Thyroid gland (tissue), 4 donors: ENCODE data around the gene ZNF467. TPM values are rescaled to one million over a fixed set of nuclear protein-coding genes. Genes with fewer than 3 reads are reported as not detected.

Source experiments
- DNase-seq, 2 donors: peaks; one replicate each; pipeline ENCODE4 v3.0.0-alpha.2; 2019
- H3K27ac ChIP-seq, 3 donors: fragments of 200-600 bp; sonication (generic); 1 replicate in 2 of 3; 2 replicates in 1 of 3; pipeline ENCODE4 v1.5.1; 2016 to 2019; ENCODE audit warnings: mild to moderate bottlenecking in 1 of 3, moderate library complexity in 1 of 3
- H3K27me3 ChIP-seq: fragments of 200-600 bp; sonication (generic); one replicate; pipeline ENCODE4 v1.5.1; 2019
- H3K36me3 ChIP-seq, 2 donors: fragments of 200-600 bp; sonication (generic); one replicate each; pipeline ENCODE4 v1.5.1; 2016 to 2019
- H3K4me1 ChIP-seq, 2 donors: fragments of 200-600 bp; sonication (generic); one replicate each; pipeline ENCODE4 v1.5.1; 2017 to 2019
- H3K4me3 ChIP-seq, 3 donors: fragments of 200-600 bp; sonication (generic); replicated peaks in 1 of 3; 1 replicate in 2 of 3; 2 replicates in 1 of 3; pipeline ENCODE4 v1.5.1; 2016; ENCODE audit warnings: mild to moderate bottlenecking in 1 of 3
- H3K9me3 ChIP-seq: fragments of 200-600 bp; sonication (generic); one replicate; pipeline ENCODE4 v1.5.1; 2017
- POLR2A ChIP-seq, 2 donors: fragments of 450-650 bp; IDR thresholded peaks; one replicate each; pipeline ENCODE4 v1.6.1; 2017; ENCODE audit warnings: antibody characterized with exemption in 2 of 2, mild to moderate bottlenecking in 2 of 2, moderate library complexity in 1 of 2
- WGBS, 2 donors: methylation state at CpG; one replicate each; pipeline ENCODE4 v1.1.5; 2017; 5-methylcytosine and 5-hydroxymethylcytosine counted together
- intact Hi-C: fragments of 100-400 bp; cut with DNase I; formaldehyde crosslinking; loops from one replicate; pipeline ENCODE4 v1.15.1; 2023
- total RNA-seq, 4 donors: library from RNA; depleted of rRNA; stranded (reverse); fragments of >200 nt; gene quantifications; one replicate each; pipeline ENCODE4 v1.2.3, GENCODE V29; 2016
- TF ChIP-seq, protein P1 (sequence below), 6 experiments: fragments of 200-600 bp in 3 of 6; fragments of 450-650 bp in 3 of 6; sonication (generic) in 3 of 6; IDR thresholded peaks; one replicate each; pipeline ENCODE4 v1.5.1; 2016 to 2019; ENCODE audit warnings: antibody characterized with exemption in 6 of 6, mild to moderate bottlenecking in 2 of 6, inconsistent platforms in 1 of 6, moderate library complexity in 1 of 6

Gene ZNF467
- total RNA-seq, 4 donors from 2014 or later: 11.8 to 18.8 (median 15.5) TPM

DNA sequence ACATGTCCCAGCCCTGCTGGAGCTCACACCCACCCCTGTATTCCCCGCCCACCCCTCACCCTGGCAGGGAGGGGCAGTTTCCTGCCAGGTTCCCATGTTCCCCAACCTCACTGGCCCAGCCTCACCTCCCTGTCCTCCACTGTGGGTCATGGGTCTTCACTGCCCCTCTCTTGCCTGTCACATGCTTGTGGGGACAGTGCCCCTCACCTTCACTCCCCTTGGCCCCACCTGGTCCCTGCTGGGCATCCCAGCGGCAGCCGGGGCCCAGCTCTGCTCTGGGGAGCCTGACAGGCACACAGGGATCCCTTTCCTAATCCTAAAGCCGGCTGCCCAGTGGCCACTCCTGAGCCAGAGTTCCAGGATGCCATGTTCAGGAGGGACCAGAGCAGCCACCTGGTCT, 43.4 kb upstream of the ZNF467 start:
- no peak for TF ChIP-seq POLR2A (IDR thresholded peaks at IDR 0.05)
- TF ChIP-seq, protein P1, sequence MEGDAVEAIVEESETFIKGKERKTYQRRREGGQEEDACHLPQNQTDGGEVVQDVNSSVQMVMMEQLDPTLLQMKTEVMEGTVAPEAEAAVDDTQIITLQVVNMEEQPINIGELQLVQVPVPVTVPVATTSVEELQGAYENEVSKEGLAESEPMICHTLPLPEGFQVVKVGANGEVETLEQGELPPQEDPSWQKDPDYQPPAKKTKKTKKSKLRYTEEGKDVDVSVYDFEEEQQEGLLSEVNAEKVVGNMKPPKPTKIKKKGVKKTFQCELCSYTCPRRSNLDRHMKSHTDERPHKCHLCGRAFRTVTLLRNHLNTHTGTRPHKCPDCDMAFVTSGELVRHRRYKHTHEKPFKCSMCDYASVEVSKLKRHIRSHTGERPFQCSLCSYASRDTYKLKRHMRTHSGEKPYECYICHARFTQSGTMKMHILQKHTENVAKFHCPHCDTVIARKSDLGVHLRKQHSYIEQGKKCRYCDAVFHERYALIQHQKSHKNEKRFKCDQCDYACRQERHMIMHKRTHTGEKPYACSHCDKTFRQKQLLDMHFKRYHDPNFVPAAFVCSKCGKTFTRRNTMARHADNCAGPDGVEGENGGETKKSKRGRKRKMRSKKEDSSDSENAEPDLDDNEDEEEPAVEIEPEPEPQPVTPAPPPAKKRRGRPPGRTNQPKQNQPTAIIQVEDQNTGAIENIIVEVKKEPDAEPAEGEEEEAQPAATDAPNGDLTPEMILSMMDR (IDR thresholded peaks at IDR 0.05): no peak
- DNase-seq: no peak
- H3K36me3 ChIP-seq: no peaks in the 10 kb centered on the region
- no peaks in the 10 kb centered on the region for H3K9me3 ChIP-seq
- intact Hi-C loops: no loop called here
- H3K4me3 ChIP-seq: no peak overlapping the region
- no peaks in the 10 kb centered on the region for H3K27me3 ChIP-seq
- H3K4me1 ChIP-seq: peaks cover 5 to 6% of the 10 kb centered on the region in 2 donors
- H3K27ac ChIP-seq: no peak overlapping the region
- 79 to 100% methylated on average over 1 to 4 of the region's 4 CpGs for WGBS, 2 donors

DNA sequence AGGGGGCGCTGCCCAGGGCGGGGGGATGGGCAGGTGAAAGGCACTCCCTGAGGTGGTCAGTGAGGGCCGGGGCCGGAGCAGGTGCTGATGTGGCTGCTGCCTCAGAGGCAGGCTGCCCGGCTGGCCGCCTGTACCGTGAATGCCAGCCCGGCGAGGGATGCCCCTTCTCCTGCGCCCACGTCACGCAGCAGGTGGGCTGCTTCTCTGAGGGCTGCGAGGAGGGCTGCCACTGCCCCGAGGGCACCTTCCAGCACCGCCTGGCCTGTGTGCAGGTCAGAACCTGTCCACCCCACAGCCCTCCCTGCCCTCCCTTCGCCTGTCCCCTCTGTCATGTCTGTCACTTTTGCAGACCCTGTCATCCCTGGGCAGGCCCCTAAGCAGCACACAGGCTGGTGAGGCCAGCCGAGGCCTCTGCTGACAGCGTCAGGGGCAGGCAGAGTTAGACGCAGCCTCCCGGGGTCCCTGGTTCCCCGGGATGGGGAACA, 42.9 kb upstream of the ZNF467 start:
- Histone ChIP-seq H3K27ac (no peak overlapping the region), H3K36me3 (no peaks in the 10 kb centered on the region), H3K9me3 (no peaks in the 10 kb centered on the region), H3K4me3 (no peak overlapping the region), H3K27me3 (no peaks in the 10 kb centered on the region), H3K4me1 (peaks cover 5 to 6% of the 10 kb centered on the region in 2 donors)
- TF ChIP-seq, protein P1 (IDR thresholded peaks at IDR 0.05): no peak
- TF ChIP-seq POLR2A (IDR thresholded peaks at IDR 0.05): no peak
- intact Hi-C loops: no loop called here
- WGBS, 2 donors: 82 to 84% methylated on average over 12 to 14 of the region's 21 CpGs
- no peak for DNase-seq

DNA sequence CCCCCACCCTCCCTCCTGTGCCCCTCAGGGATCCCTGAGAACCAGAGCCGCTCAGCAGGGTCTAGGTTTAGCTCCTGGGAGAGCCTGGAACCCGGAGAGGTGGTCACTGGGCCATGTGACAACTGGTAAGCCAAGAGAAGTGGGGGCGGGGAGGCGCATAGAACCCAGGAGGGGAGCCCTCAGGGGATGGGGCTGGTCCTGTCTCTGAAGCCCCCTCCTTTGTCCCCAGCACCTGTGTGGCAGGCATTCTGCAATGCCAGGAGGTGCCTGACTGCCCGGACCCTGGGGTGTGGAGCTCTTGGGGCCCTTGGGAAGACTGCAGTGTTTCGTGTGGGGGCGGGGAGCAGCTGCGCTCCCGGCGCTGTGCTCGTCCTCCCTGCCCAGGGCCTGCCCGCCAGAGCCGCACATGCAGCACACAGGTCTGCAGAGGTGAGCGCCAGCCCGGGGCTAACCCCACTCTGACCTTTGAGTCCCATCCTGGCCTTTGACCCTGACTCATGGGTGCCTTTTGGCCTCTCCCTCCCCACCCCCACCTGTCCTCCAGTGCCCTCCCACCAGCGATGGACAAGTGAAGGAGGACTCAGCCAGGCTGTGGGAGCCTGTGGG, 42.4 kb upstream of the ZNF467 start:
- Histone ChIP-seq H3K4me1 (peaks cover 2 to 3% of the 10 kb centered on the region in 2 donors), H3K9me3 (no peaks in the 10 kb centered on the region), H3K4me3 (no peak overlapping the region), H3K27me3 (no peaks in the 10 kb centered on the region), H3K36me3 (no peaks in the 10 kb centered on the region), H3K27ac (no peak overlapping the region)
- no peak for TF ChIP-seq POLR2A (IDR thresholded peaks at IDR 0.05)
- whole genome bisulfite sequencing, 2 donors: 74 to 92% methylated on average over 3 to 6 of the region's 16 CpGs
- no peak for DNase-seq
- intact Hi-C loops: no loop called here

DNA sequence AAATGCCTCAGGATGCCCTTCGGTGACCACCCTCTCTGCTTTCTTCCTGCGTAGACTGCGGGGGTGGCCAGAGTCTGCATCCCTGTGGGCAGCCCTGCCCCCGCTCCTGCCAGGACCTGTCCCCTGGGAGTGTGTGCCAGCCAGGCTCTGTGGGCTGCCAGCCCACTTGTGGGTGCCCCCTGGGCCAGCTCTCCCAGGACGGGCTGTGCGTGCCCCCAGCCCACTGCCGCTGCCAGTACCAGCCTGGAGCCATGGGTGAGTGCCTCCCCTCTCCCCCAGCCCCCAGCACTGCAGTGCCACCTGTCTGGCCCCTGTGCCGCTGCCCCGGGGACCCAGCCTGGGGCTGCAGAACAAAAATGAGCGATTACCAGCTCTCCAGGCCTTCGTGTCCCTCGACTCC, 41.7 kb upstream of the ZNF467 start:
- intact Hi-C loops: no loop called here
- H3K9me3 ChIP-seq: no peaks in the 10 kb centered on the region
- DNase-seq: no peak

DNA sequence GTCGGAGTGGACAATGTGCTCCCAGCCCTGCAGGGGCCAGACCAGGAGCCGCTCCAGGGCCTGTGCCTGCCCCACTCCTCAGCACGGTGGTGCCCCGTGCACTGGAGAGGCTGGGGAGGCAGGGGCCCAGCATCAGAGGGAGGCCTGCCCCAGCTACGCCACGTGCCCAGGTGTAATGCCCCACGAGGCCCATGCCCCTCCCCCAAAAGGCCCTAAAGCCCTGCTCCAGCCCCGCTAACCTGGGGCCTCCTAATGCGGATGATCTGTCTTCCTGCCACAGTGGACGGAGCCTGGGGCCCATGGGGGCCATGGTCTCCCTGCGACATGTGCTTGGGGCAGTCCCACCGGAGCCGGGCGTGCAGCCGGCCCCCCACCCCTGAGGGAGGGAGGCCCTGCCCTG, 41.1 kb upstream of the ZNF467 start:
- Histone ChIP-seq H3K36me3 (no peaks in the 10 kb centered on the region), H3K4me3 (no peak overlapping the region), H3K9me3 (no peaks in the 10 kb centered on the region), H3K27me3 (no peaks in the 10 kb centered on the region), H3K4me1 (peaks cover 0 to under 1% of the 10 kb centered on the region in 2 donors), H3K27ac (no peak overlapping the region)
- intact Hi-C loops: no loop called here
- 80% methylated on average over 12 of the region's 15 CpGs; no CpG with 5 or more reads in 1 of the 2 donors for WGBS, 2 donors
- no peak for DNase-seq
- no peak for TF ChIP-seq POLR2A (IDR thresholded peaks at IDR 0.05)
- TF ChIP-seq, protein P1 (IDR thresholded peaks at IDR 0.05): no peak

More for the DNA sequence above, 41.7 kb upstream of the ZNF467 start:
- Histone ChIP-seq H3K4me1 (no peaks in the 10 kb centered on the region), H3K4me3 (no peak overlapping the region), H3K36me3 (no peaks in the 10 kb centered on the region), H3K27ac (no peak overlapping the region), H3K27me3 (no peaks in the 10 kb centered on the region)
- 78% methylated on average over 7 of the region's 12 CpGs; no CpG with 5 or more reads in 1 of the 2 donors for WGBS, 2 donors
- TF ChIP-seq POLR2A (IDR thresholded peaks at IDR 0.05): no peak
- TF ChIP-seq, protein P1 (IDR thresholded peaks at IDR 0.05): no peak
